Lower leg skin (tissue), 3 donors: ENCODE results near the gene MRPS17.

Source experiments
- POLR2A ChIP-seq, 2 donors: fragments of 450-650 bp; IDR thresholded peaks; one replicate each; pipeline ENCODE4 v1.6.1; 2016 to 2017; ENCODE audit warnings: antibody characterized with exemption in 2 of 2, mild to moderate bottlenecking in 1 of 2, moderate library complexity in 1 of 2
- TF ChIP-seq, protein P1 (sequence below), 3 donors: fragments of 450-650 bp; IDR thresholded peaks; one replicate each; pipeline ENCODE4 v1.5.1; 2016; ENCODE audit warnings: antibody characterized with exemption in 3 of 3, mild to moderate bottlenecking in 3 of 3, moderate library complexity in 2 of 3

DNA sequence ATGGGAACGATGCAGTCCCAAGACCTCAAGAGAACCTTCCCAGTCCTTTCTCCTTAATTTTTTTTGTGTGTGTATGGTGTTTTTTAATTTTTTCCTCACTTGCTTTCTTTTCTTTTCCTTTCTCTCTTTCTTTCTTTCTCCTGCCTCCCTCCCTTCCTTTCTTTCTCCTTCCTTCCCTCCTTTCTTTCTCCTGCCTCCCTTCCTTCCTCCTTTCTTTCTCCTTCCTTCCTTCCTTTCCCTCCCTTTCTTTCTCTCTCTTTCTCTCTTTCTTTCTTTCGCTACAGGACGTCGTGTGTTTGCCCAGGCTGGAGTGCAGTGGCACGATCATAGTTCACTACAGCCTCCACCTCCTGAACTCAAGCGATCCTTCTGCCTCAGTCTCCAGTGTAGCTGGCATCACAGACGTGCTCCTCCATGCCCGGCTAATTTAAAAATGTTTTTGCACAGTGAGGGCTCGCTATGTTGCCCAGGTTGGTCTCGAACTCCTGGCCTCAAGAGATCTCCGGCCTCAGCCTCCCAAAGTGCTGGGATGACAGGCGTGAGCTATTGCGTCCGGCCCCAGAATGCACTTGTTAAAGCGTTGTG, 12.0 kb downstream of the MRPS17 start:
- TF ChIP-seq, protein P1, sequence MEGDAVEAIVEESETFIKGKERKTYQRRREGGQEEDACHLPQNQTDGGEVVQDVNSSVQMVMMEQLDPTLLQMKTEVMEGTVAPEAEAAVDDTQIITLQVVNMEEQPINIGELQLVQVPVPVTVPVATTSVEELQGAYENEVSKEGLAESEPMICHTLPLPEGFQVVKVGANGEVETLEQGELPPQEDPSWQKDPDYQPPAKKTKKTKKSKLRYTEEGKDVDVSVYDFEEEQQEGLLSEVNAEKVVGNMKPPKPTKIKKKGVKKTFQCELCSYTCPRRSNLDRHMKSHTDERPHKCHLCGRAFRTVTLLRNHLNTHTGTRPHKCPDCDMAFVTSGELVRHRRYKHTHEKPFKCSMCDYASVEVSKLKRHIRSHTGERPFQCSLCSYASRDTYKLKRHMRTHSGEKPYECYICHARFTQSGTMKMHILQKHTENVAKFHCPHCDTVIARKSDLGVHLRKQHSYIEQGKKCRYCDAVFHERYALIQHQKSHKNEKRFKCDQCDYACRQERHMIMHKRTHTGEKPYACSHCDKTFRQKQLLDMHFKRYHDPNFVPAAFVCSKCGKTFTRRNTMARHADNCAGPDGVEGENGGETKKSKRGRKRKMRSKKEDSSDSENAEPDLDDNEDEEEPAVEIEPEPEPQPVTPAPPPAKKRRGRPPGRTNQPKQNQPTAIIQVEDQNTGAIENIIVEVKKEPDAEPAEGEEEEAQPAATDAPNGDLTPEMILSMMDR (IDR thresholded peaks at IDR 0.05) = no peak
- TF ChIP-seq POLR2A (IDR thresholded peaks at IDR 0.05) = no peak
